GM18511 (cell line): Measurements from ENCODE around the gene IBA57.

Experiments used
- ATAC-seq: cut with Tn5 transposase; IDR thresholded peaks from one replicate; pipeline ENCODE4 v1.9.1; 2021; ENCODE audit warnings: mild to moderate bottlenecking, moderate library complexity; ENCODE audit not compliant: unreplicated experiment

The IBA57 gene

GRCh38 chr1:228165372-228166169 lies at the start of gene IBA57:
Gene IBA57, plus strand, starts transcription at chr1:228165804. Its CDS starts 13 bp downstream, at chr1:228165817.
- peak; percentile 83 for ATAC-seq

DNA sequence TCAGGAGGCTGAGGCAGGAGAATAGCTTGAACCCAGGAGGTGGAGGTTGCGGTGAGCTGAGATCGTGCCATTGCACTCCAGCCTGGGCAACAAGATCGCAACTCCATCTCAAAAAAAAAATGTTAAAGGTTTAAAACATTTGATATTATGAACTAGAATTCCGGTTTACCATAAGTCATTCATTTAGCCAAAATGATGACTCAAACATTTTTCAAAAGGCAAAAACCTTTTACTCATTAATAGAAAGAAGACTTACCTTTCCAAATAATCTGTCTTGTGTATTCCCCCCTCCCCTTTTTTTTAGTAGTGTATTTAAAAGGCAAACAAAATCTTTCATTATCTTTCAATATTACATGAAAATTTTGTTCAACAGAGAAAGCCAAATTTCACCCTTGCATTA lies 48.3 kb upstream of the IBA57 start:
- no peak for ATAC-seq

GRCh38 chr1:228118040-228118439 lies 47.6 kb upstream of the IBA57 start:
- no peak for ATAC-seq

DNA sequence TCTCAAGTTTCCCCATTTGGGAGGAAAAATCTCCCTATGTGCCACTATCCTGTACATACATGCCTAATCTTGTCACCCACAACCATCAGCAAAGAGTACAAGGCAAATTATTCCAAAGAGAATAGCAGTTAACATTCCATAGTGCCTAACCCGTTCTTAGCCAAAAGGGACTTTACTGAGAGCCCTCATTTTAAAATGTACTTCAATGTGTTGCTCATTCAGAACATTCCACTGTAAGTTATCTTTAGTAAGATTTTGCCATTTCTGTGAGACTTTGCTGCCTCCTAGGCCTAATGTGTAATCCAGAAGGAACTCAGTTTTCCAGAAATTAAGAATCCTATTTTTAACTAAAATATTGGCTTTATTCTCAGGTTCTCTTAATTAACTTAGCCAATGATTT lies 45.3 kb upstream of the IBA57 start:
- ATAC-seq, result no peak

DNA sequence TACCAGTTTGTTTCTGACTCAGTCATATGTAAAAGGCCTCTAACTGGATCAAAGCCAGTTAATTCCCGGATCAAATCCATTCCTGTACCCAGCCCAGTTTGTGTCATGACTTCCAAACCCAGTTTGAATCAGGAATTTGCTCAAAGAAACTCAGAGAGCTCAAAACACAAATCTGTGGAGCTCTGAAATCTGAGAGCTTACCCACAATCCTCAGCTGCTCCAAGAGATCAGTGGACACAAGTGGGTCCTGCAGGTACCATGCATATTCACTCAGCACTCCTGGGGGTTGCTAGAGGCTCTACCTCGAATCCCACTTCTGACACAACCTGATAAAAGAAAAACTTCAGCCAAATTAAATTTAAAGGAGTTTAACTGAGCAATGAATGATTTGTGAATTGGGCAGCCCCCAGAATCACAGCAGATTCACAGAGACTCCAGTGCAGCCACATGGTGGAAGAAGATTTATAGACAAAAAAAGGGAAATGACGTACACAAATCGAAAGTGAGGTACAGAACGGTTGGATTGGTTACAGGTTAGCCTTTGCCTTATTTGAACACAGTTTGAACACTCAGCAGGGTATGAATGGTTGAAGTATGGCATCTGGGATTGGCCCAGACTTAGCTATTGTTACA lies 44.6 kb upstream of the IBA57 start:
- ATAC-seq, result no peak

DNA sequence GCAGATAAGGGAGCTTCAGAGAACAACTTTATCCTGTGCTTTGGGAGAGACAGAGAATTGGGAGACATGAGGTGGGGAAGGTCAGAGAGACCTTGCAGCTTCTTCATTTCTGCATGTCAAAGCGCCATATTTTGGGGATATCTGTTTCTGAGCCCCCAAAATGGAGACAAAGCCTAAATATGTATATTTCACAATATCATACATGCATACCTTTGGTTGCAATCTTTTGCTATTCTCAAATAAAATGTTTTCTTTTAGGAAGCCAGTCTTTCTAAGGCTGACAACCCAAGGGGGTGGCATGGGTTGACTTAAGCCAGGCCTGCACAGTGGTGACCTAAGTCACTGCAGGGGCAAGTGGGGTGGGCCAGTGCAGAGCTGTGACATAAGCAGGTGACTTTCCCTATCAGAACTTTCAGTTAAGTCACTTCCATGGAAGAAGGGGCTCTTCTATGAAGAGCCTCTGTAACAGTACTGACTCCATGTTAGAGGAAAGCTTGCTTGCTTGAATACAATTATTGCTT lies 42.6 kb upstream of the IBA57 start:
- ATAC-seq, result no peak

GRCh38 chr1:228123505-228123904 lies 42.1 kb upstream of the IBA57 start:
- ATAC-seq, result no peak

- ATAC-seq, result no peak
Observed at GRCh38 chr1:228125185-228125584, 40.4 kb upstream of the IBA57 start.

- ATAC-seq, result no peak
Observed at GRCh38 chr1:228131766-228132165, 33.8 kb upstream of the IBA57 start.

- ATAC-seq, result no peak
Observed at GRCh38 chr1:228134591-228134990, 31.0 kb upstream of the IBA57 start.

DNA sequence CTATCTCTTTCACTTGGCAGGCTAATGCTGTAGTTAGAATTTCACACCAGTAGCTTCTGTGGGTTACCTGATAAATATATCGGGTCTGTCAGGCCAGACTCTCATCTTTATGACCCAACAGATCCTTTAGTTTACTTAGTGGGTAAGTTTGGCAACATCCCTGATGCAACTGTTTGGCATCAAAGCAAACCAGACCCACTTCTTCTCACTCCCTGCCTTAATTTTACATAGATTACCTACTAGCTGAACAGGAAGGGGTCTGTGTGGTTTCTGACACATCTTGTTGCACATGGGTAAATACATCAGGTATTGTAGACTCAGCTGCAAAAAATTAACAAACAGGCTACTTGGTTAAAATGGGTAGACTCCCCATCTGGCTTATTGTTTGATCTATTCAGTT lies 28.7 kb upstream of the IBA57 start:
- no peak for ATAC-seq

GRCh38 chr1:228139406-228139930 lies 26.1 kb upstream of the IBA57 start:
- no peak for ATAC-seq

GRCh38 chr1:228139931-228140723 lies 25.5 kb upstream of the IBA57 start, which contains the start of gene GUK1:
Gene GUK1, plus strand, starts transcription at chr1:228140279. Its CDS starts 24 bp downstream, at chr1:228140303.
- ATAC-seq, result peak; percentile 90

GRCh38 chr1:228140724-228141225 lies 24.8 kb upstream of the IBA57 start:
- no peak for ATAC-seq

DNA sequence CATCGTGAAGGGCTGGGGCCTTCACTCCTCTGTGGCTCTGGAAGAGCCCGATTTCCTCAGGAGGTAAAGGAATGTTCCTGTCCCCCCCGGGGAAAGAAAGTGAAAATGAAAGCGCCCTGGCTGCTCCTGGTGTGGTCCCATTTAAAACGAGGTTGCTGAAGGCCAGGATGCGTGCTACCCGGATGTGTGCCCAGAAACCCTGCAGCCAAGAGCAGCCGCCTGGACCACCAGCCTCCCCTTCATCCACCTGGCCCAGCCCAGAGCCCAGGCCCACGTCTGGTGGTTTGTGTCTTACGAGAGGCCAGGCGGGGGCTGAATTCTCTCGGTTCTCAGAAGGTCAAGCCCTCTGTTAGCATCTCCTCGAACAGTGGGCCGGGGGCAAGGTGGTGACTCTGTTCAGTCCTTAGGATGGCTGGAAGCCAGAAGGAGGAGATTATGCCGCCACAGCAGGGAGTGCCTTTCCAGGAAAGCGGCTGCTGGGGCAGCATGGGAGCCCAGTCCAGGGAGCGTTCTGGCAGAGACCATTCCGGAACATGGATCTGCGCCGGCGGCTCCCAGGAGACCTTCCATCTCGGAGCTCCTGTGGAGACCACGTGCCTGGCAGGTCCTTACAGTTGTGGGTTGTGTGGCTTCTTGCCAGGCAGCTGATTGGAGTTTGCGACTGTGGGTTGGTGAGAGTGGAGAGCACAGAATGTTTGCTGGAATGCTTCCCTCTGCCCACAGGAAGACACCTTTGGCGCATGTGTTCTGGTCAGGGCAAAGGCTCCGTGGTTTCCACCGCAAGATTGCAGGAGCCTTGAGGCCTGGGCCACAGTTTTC lies 24.2 kb upstream of the IBA57 start:
- ATAC-seq, result no peak

DNA sequence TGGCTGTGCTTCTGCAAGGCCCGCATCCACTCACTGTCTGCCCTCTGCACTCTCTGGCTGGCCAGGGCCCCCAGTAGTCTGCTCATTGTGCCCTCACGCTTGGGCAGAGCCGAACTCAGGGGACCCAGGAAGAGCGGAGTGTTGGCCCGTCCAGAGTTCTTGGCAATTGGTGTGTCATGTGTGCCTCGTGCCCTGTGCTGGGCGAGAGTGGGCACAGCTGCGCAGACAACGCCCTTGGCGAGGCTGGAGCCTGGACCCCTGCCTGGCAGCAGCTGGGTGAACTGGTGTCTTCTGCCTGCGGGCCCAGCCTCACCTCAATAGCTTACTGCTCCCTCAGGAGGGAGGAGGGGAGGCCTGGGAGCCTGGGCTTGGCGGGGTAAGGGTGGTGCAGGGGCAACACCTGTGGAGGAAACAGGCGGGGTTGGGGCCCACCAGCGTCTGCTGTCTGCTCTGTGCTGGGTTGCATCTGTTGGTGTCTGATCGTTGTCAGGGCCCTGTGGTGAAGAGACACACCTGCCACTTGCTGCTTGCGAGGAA lies 23.4 kb upstream of the IBA57 start:
- ATAC-seq, result no peak

- ATAC-seq, result no peak
Observed at GRCh38 chr1:228142701-228143136, 22.9 kb upstream of the IBA57 start.

DNA sequence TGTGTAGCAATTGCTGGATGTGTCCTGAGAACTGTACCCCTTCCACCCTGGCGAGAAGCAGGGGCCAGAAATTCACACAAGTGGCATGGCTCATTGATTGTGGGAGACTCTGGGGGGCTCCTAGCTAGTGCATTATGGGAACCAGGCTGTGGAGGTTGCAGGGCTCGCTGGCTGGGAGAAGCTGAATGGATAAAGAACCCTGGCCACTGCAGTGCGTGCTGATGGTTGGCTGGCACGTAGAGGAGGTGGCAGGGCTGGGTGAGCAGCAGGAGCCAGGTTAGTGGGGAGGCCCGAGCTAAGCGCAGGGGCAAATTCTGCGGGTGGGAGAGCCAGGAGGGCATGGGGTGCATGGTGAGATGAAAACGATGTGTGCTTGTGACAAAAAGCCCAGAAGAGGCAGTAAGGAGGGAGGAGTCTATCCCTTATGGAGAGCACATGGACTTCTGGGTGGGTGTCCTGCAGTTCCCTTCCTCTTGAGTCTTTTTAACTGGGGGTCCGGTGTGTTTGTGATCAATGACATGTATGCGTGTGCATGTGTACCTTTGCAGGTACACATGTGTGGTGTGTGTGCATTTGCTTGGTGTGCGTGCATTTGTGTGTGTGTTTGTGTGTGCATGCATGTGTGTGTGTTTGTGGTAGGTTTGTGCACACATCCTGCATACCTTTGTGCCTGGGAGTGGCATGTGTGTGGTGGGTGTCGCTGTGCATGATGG lies 22.0 kb upstream of the IBA57 start:
- ATAC-seq, result no peak
